H9 (cell line): ENCODE measurements around the gene TRUB2. TPM values are rescaled to one million over a fixed set of nuclear protein-coding genes. Genes with fewer than 3 reads are reported as not detected.

ENCODE experiments used
- DNase-seq: peaks from one replicate; pipeline ENCODE4 v3.0.0-alpha.2; 2017
- H2AFZ ChIP-seq: one replicate; pipeline ENCODE4 v1.6.1; 2013; ENCODE audit warnings: mild to moderate bottlenecking, low read length, control low read depth, moderate library complexity
- H2AK5ac ChIP-seq: 2 replicates; pipeline ENCODE4 v1.6.1; 2013; ENCODE audit warnings: low read length, control low read depth, mixed read lengths; ENCODE audit not compliant: insufficient read length
- H2BK120ac ChIP-seq: one replicate; pipeline ENCODE4 v1.6.1; 2013; ENCODE audit warnings: low read depth, mild to moderate bottlenecking, low read length, control low read depth, inconsistent platforms; ENCODE audit not compliant: poor library complexity, severe bottlenecking
- H2BK12ac ChIP-seq: 2 replicates; pipeline ENCODE4 v1.6.1; 2013; ENCODE audit warnings: low read length, control low read depth, mixed read lengths, low read depth; ENCODE audit not compliant: insufficient read length
- H2BK15ac ChIP-seq: 2 replicates; pipeline ENCODE4 v1.6.1; 2013; ENCODE audit warnings: low read depth, low read length, control low read depth
- H2BK20ac ChIP-seq: one replicate; pipeline ENCODE4 v1.6.1; 2013; ENCODE audit warnings: low read depth, mild to moderate bottlenecking, low read length, control low read depth, inconsistent platforms; ENCODE audit not compliant: poor library complexity, severe bottlenecking
- H2BK5ac ChIP-seq: 2 replicates; pipeline ENCODE4 v1.6.1; 2013; ENCODE audit warnings: low read length, control low read depth, mixed read lengths; ENCODE audit not compliant: insufficient read length
- H3K14ac ChIP-seq: 2 replicates; pipeline ENCODE4 v1.6.1; 2013; ENCODE audit warnings: low read length, control low read depth; ENCODE audit not compliant: insufficient read depth
- H3K18ac ChIP-seq: 2 replicates; pipeline ENCODE4 v1.6.1; 2013; ENCODE audit warnings: low read depth, mild to moderate bottlenecking, mixed read lengths, low read length, control low read depth; ENCODE audit not compliant: insufficient read length
- H3K23ac ChIP-seq: 2 replicates; pipeline ENCODE4 v1.6.1; 2013; ENCODE audit warnings: low read length, control low read depth, mixed read lengths, low read depth; ENCODE audit not compliant: insufficient read length
- H3K23me2 ChIP-seq: 2 replicates; pipeline ENCODE4 v1.6.1; 2013; ENCODE audit warnings: low read depth, mild to moderate bottlenecking, mixed read lengths, low read length, control low read depth; ENCODE audit not compliant: insufficient read length, poor library complexity, severe bottlenecking
- H3K27ac ChIP-seq: 2 replicates; pipeline ENCODE4 v1.5.1; 2013; ENCODE audit warnings: low read length, control low read depth, mixed read lengths, low read depth; ENCODE audit not compliant: insufficient read length
- H3K27me3 ChIP-seq: 2 replicates; pipeline ENCODE4 v1.6.1; 2013; ENCODE audit warnings: low read length, control low read depth, inconsistent platforms; ENCODE audit not compliant: insufficient read depth
- H3K4ac ChIP-seq: 2 replicates; pipeline ENCODE4 v1.6.1; 2013; ENCODE audit warnings: low read depth, mild to moderate bottlenecking, control low read depth, inconsistent platforms, low read length, moderate library complexity
- H3K4me1 ChIP-seq: 2 replicates; pipeline ENCODE4 v1.6.1; 2013; ENCODE audit warnings: low read length, control low read depth, inconsistent platforms; ENCODE audit not compliant: insufficient read depth
- H3K4me2 ChIP-seq: 2 replicates; pipeline ENCODE4 v1.6.1; 2013; ENCODE audit warnings: low read length, control low read depth, mixed read lengths; ENCODE audit not compliant: insufficient read length, insufficient read depth
- H3K56ac ChIP-seq: 2 replicates; pipeline ENCODE4 v1.6.1; 2013; ENCODE audit warnings: low read depth, mild to moderate bottlenecking, mixed read lengths, low read length, control low read depth; ENCODE audit not compliant: insufficient read length
- H3K79me1 ChIP-seq: 2 replicates; pipeline ENCODE4 v1.6.1; 2013; ENCODE audit warnings: low read depth, mild to moderate bottlenecking, moderate library complexity, low read length, control low read depth, inconsistent platforms; ENCODE audit not compliant: insufficient read depth, poor library complexity, severe bottlenecking
- H3K79me2 ChIP-seq: 2 replicates; pipeline ENCODE4 v1.6.1; 2013; ENCODE audit warnings: low read length, control low read depth, inconsistent platforms; ENCODE audit not compliant: insufficient read depth
- H3K9ac ChIP-seq: 2 replicates; pipeline ENCODE4 v1.6.1; 2013; ENCODE audit warnings: low read length, control low read depth, mixed read lengths; ENCODE audit not compliant: insufficient read length; ENCODE audit errors: extremely low read depth
- H3K9me3 ChIP-seq: one replicate; pipeline ENCODE4 v1.6.1; 2013; ENCODE audit warnings: low read depth, low read length, inconsistent platforms; ENCODE audit not compliant: control insufficient read depth
- H3T11ph ChIP-seq: one replicate; pipeline ENCODE4 v1.6.1; 2013; ENCODE audit warnings: mild to moderate bottlenecking, low read length, control low read depth, inconsistent platforms
- H4K20me1 ChIP-seq: one replicate; pipeline ENCODE4 v1.6.1; 2013; ENCODE audit not compliant: control insufficient read depth, insufficient read length, insufficient read depth
- H4K5ac ChIP-seq: 2 replicates; pipeline ENCODE4 v1.6.1; 2013; ENCODE audit warnings: low read depth, mild to moderate bottlenecking, mixed read lengths, low read length, control low read depth; ENCODE audit not compliant: insufficient read length
- H4K8ac ChIP-seq: replicated peaks from 2 replicates; pipeline ENCODE4 v1.6.1; 2013; ENCODE audit warnings: low read length, control low read depth, mixed read lengths, low read depth; ENCODE audit not compliant: insufficient read length
- H4K91ac ChIP-seq: 2 replicates; pipeline ENCODE4 v1.6.1; 2013; ENCODE audit warnings: low read depth, mild to moderate bottlenecking, moderate library complexity, mixed read lengths, low read length, control low read depth; ENCODE audit not compliant: insufficient read length
- H3K27ac Mint-ChIP-seq, 3 experiments: 2 replicates in 2 of 3; 3 replicates in 1 of 3; pipeline ENCODE4 v1.8.0; 2020 to 2021; ENCODE audit warnings: mixed read lengths in 3 of 3, mild to moderate bottlenecking in 1 of 3, moderate library complexity in 1 of 3
- H3K27me3 Mint-ChIP-seq: 2 replicates; pipeline ENCODE4 v1.8.0; 2021; ENCODE audit warnings: low read depth, mild to moderate bottlenecking, moderate library complexity, mixed read lengths
- H3K36me3 Mint-ChIP-seq, 3 experiments: 2 replicates in 2 of 3; 3 replicates in 1 of 3; pipeline ENCODE4 v1.8.0; 2020 to 2021; ENCODE audit warnings: low read depth in 3 of 3, mixed read lengths in 3 of 3; ENCODE audit not compliant: insufficient read depth in 1 of 3
- H3K4me1 Mint-ChIP-seq, 2 experiments: 2 replicates each; pipeline ENCODE4 v1.8.0; 2020; ENCODE audit warnings: mixed read lengths in 2 of 2
- H3K4me3 Mint-ChIP-seq, 2 experiments: 2 replicates in 1 of 2; 3 replicates in 1 of 2; pipeline ENCODE4 v1.8.0; 2020 to 2021; ENCODE audit warnings: mild to moderate bottlenecking in 2 of 2, mixed read lengths in 2 of 2, moderate library complexity in 1 of 2
- H3K9me3 Mint-ChIP-seq, 2 experiments: 2 replicates in 1 of 2; 3 replicates in 1 of 2; pipeline ENCODE4 v1.8.0; 2020; ENCODE audit warnings: mild to moderate bottlenecking in 2 of 2, mixed read lengths in 2 of 2, moderate library complexity in 1 of 2
- CTCF ChIP-seq: fragments of 200-600 bp; sonication (generic); conservative IDR thresholded peaks from 3 replicates; pipeline ENCODE4 v1.8.0; 2021; ENCODE audit warnings: antibody characterized with exemption, mild to moderate bottlenecking
- WGBS: extraction: QIAGEN DNeasy Blood & Tissue Kit; methylation state at CpG from one replicate; pipeline ENCODE4 v1.1.7; 2013; ENCODE audit warnings: missing lambda C conversion rate, low lambda C conversion rate, mixed read lengths; ENCODE audit not compliant: insufficient read length; ENCODE audit errors: extremely low coverage; 5-methylcytosine and 5-hydroxymethylcytosine counted together
- total RNA-seq: library from RNA; stranded (reverse); gene quantifications from 2 replicates; pipeline ENCODE4 v1.2.1, GENCODE V29; 2021

The TRUB2 gene
- total RNA-seq, 1 experiment from 2014 or later = 38.3 TPM

GRCh38 chr9:128310461-128310860 lies 11.8 kb downstream of the TRUB2 start:
- Histone ChIP-seq H2AK5ac (no peak overlapping the region), H2BK20ac (no peak overlapping the region), H3K79me1 (no peaks in the 10 kb centered on the region), H3K4me2 (no peak overlapping the region), H3K56ac (no peak overlapping the region), H2BK120ac (no peak overlapping the region), H3K27ac (no peak overlapping the region), H4K8ac (no peak overlapping the region), H2BK15ac (no peak overlapping the region), H4K5ac (no peak overlapping the region), H3K79me2 (no peaks in the 10 kb centered on the region), H3K9me3 (no peaks in the 10 kb centered on the region), H3K4ac (no peak overlapping the region), H2AFZ (no peak overlapping the region), H3K18ac (no peak overlapping the region), H4K20me1 (no peaks in the 10 kb centered on the region), H2BK5ac (no peak overlapping the region), H3T11ph (no peak overlapping the region), H3K27me3 (no peaks in the 10 kb centered on the region), H3K14ac (no peak overlapping the region), H3K23ac (no peak overlapping the region), H4K91ac (no peak overlapping the region), H3K23me2 (no peaks in the 10 kb centered on the region), H3K9ac (no peak overlapping the region), H2BK12ac (no peak overlapping the region), H3K4me1 (no peaks in the 10 kb centered on the region)
- no peak for DNase-seq
- Mint-ChIP-seq H3K4me1 (no peaks in the 10 kb centered on the region), H3K36me3 (peaks cover 32 to 58% (median 48%) of the 10 kb centered on the region in 3 experiments), H3K4me3 (no peak overlapping the region), H3K27ac (peak overlapping the region in 1 of 3 experiments; percentile 27; a peak in 1 of 7 replicates), H3K9me3 (no peaks in the 10 kb centered on the region; a peak in 1 of 5 replicates), H3K27me3 (no peaks in the 10 kb centered on the region)
- no peak for TF ChIP-seq CTCF
- WGBS = no CpG with 5 or more reads among the region's 10 CpGs
